Measurements from ENCODE around the gene KLK6.
A peak's percentile ranks its signal among the peaks of the same experiment; 100 is the strongest.

KLK6 gene

GRCh38 chr19:50910722-50911121, 58.7 kb downstream of the KLK6 start:
- DNase-seq (ENCODE audit: low spot score), result no peak

- DNase-seq (ENCODE audit: low spot score), result peak; percentile 47
Measured at GRCh38 chr19:50909240-50910070, 59.9 kb downstream of the KLK6 start.
